HepG2 (cell line): ENCODE measurements around the gene SHISA6. TPM values are rescaled to one million over a fixed set of nuclear protein-coding genes. Genes with fewer than 3 reads are reported as not detected.

Experiments used
- ATAC-seq: fragments of 200-7000 bp; cut with Tn5 transposase; 3 replicates; pipeline ENCODE4 v1.9.1; 2020; ENCODE audit warnings: mild to moderate bottlenecking, moderate library complexity
- BruUV-seq: library from RNA; stranded (reverse); fragments of 400-500 nt; replicated peaks from 2 replicates; lab custom pipeline; 2021; lab: Mats Ljungman, UMichigan
- CTCF ChIA-PET: fragments of 300-600 bp; formaldehyde crosslinking; extraction: SDS; loops from one replicate; lab custom pipeline; 2021; ENCODE audit warnings: low total read pairs, inconsistent platforms, low intra/inter-chr PET ratio; lab: Yijun Ruan, JAX
- POLR2A ChIA-PET: fragments of 350-600 bp; sonication (Branson Sonifier 250); formaldehyde crosslinking; loops from one replicate; lab custom pipeline; 2020; ENCODE audit warnings: antibody characterized with exemption, inconsistent platforms; lab: Yijun Ruan, JAX
- DNase-seq: peaks from one replicate; pipeline ENCODE4 v3.0.0-alpha.2; 2015; ENCODE audit warnings: low spot score
- FAIRE-seq: peaks from 3 replicates; lab custom pipeline; 2011; peaks lifted over from hg19 to GRCh38; lab: Jason Lieb, UNC
- H2AFZ ChIP-seq: one replicate; pipeline ENCODE4 v1.6.1; 2011; ENCODE audit warnings: low read length, inconsistent platforms
- H3K27ac ChIP-seq: fragments of 300-600 bp; 3 replicates; pipeline ENCODE4 v1.8.0; 2011; ENCODE audit warnings: mixed run types, mild to moderate bottlenecking, mixed read lengths, low read length, inconsistent platforms; ENCODE audit not compliant: insufficient read depth; ENCODE audit errors: extremely low read length
- H3K27me3 ChIP-seq, 2 experiments: fragments of 200-600 bp in 1 of 2; 2 replicates in 1 of 2; 3 replicates in 1 of 2; pipeline versions ENCODE4 v1.6.0 to v1.8.0; 2011; ENCODE audit warnings: low read length in 2 of 2, mild to moderate bottlenecking in 2 of 2, moderate library complexity in 2 of 2, inconsistent platforms in 1 of 2; ENCODE audit not compliant: insufficient read depth in 2 of 2, control insufficient read depth in 1 of 2
- H3K36me3 ChIP-seq, 2 experiments: fragments of 200-600 bp in 1 of 2; replicated peaks in 1 of 2; 2 replicates in 1 of 2; 3 replicates in 1 of 2; pipeline versions ENCODE4 v1.5.1 to v1.8.0; 2011; ENCODE audit warnings: low read length in 2 of 2, inconsistent platforms in 1 of 2; ENCODE audit not compliant: insufficient read depth in 2 of 2, control insufficient read depth in 1 of 2
- H3K4me1 ChIP-seq: 2 replicates; pipeline ENCODE4 v1.5.1; 2012; ENCODE audit warnings: low read length, inconsistent platforms; ENCODE audit not compliant: insufficient read depth
- H3K4me2 ChIP-seq: 2 replicates; pipeline ENCODE4 v1.6.0; 2011; ENCODE audit warnings: low read depth, low read length, inconsistent platforms
- H3K4me3 ChIP-seq, 3 experiments: fragments of 200-600 bp in 1 of 3; sonication (generic), shearing (Covaris generic) in 1 of 3; replicated peaks in 1 of 3; 2 replicates each; pipeline ENCODE4 v1.5.1; 2011 to 2016; ENCODE audit warnings: low read length in 3 of 3, inconsistent platforms in 2 of 3, low read depth in 2 of 3, mild to moderate bottlenecking in 2 of 3, control low read depth in 1 of 3, mixed read lengths in 1 of 3; ENCODE audit not compliant: insufficient read depth in 1 of 3
- H3K79me2 ChIP-seq: one replicate; pipeline ENCODE4 v1.6.1; 2011; ENCODE audit warnings: low read length, inconsistent platforms; ENCODE audit not compliant: insufficient read depth
- H3K9ac ChIP-seq: 2 replicates; pipeline ENCODE4 v1.6.0; 2011; ENCODE audit warnings: mild to moderate bottlenecking, low read depth, low read length, inconsistent platforms; ENCODE audit not compliant: insufficient read depth
- H3K9me3 ChIP-seq: 2 replicates; pipeline ENCODE4 v1.5.1; 2012; ENCODE audit warnings: mild to moderate bottlenecking, low read length
- H4K20me1 ChIP-seq: 2 replicates; pipeline ENCODE4 v1.6.0; 2011; ENCODE audit warnings: inconsistent platforms, mild to moderate bottlenecking, low read length, moderate library complexity; ENCODE audit not compliant: insufficient read depth
- ARID4A ChIP-seq: sonication (generic); formaldehyde crosslinking; IDR thresholded peaks from 2 replicates; pipeline ENCODE4 v1.5.0; 2020; ENCODE audit warnings: mild to moderate bottlenecking, missing genetic modification reagents, borderline replicate concordance
- BORCS8-MEF2B ChIP-seq: sonication (generic); formaldehyde crosslinking; IDR thresholded peaks from 2 replicates; pipeline ENCODE4 v1.8.0; 2022; ENCODE audit warnings: mild to moderate bottlenecking, missing genetic modification reagents
- NR2F2 ChIP-seq: IDR thresholded peaks from 2 replicates; pipeline ENCODE4 v1.6.1; 2012; ENCODE audit warnings: low read depth, inconsistent platforms, borderline replicate concordance
- SP4 ChIP-seq: sonication (generic); formaldehyde crosslinking; IDR thresholded peaks from 2 replicates; pipeline ENCODE4 v1.8.1; 2023; ENCODE audit warnings: mild to moderate bottlenecking, missing genetic modification reagents
- TEAD3 ChIP-seq: optimal IDR thresholded peaks from 2 replicates; pipeline ENCODE3; 2016; ENCODE audit warnings: borderline replicate concordance
- ZNF101 ChIP-seq: sonication (generic); formaldehyde crosslinking; IDR thresholded peaks from 2 replicates; pipeline ENCODE4 v1.4.0; 2020; ENCODE audit warnings: mild to moderate bottlenecking, low read depth, missing genetic modification reagents, borderline replicate concordance
- ZNF335 ChIP-seq: sonication (generic); formaldehyde crosslinking; IDR thresholded peaks from 2 replicates; pipeline ENCODE4 v1.4.0; 2020; ENCODE audit warnings: missing genetic modification reagents
- ZNF607 ChIP-seq: sonication (generic); formaldehyde crosslinking; IDR thresholded peaks from 2 replicates; pipeline ENCODE4 v1.5.1; 2020; ENCODE audit warnings: missing genetic modification reagents, mild to moderate bottlenecking, borderline replicate concordance
- ZNF709 ChIP-seq: sonication (generic); formaldehyde crosslinking; IDR thresholded peaks from 2 replicates; pipeline ENCODE4 v1.5.0; 2020; ENCODE audit warnings: mild to moderate bottlenecking, missing genetic modification reagents
- WGBS: methylation state at CpG from one replicate; pipeline ENCODE4 v1.1.6; 2017; ENCODE audit warnings: low lambda C conversion rate; 5-methylcytosine and 5-hydroxymethylcytosine counted together
- in situ Hi-C: cut with HindIII; loops from 2 replicates; pipeline ENCODE4 v1.10.0; 2017; ENCODE audit warnings: low pct_unique_long_range_greater_than_20kb; ENCODE audit not compliant: extremely low pct_ligation_motif_present
- intact Hi-C: fragments of 100-400 bp; cut with micrococcal nuclease; formaldehyde crosslinking; loops from one replicate; pipeline ENCODE4 v1.10.0; 2022; ENCODE audit not compliant: unreplicated experiment
- polyA plus RNA-seq, 8 experiments: library from polyadenylated mRNA; depleted of rRNA in 3 of 8; stranded (reverse) in 7 of 8; unstranded in 1 of 8; fragments of >200 nt; fragmentation: Illumina TruSeq in 4 of 8; extraction: Trizol in 4 of 8; gene quantifications; 2 replicates each; pipeline versions ENCODE4 v1.2.1 to v1.2.3, GENCODE V29; 2011 to 2016; ENCODE audit warnings: low read depth in 4 of 8, missing spikeins in 1 of 8, mixed read lengths in 1 of 8; ENCODE audit not compliant: insufficient read depth in 1 of 8
- total RNA-seq, 5 experiments: library from RNA; depleted of rRNA; stranded (reverse); fragments of >200 nt; fragmentation: Illumina TruSeq; extraction: Trizol; gene quantifications; 2 replicates each; pipeline ENCODE4 v1.2.3, GENCODE V29; 2016; ENCODE audit warnings: low read depth in 1 of 5

Gene SHISA6
- total and polyA plus RNA-seq, 2 of the 13 experiments (the other 11 are each of a cell fraction or from before 2014, with no cell fraction given), result not detected

DNA sequence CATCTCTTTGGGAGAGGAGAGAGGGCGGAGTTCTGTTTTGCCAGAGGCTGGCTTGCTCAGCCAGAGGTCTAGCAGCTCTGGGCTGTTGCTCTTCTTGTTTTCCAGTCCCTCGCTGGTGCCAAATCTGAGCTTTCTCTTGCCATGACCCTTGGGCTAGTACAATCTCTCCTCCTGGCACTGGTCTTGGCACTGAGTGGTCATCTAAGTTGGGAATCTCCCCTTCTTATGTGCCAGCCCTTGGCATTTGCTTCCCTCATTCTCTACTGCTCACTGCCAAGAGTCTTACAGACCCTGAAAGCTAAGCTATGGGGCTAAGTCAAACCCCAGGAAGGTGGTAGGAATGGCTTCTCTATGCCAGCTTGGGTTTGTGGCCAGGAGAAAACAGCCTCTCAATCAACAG, 148.6 kb downstream of the SHISA6 start:
- H3K4me2 ChIP-seq, result no peak overlapping the region
- H2AFZ ChIP-seq, result no peak overlapping the region
- BruUV-seq, result no TSS peak
- TF ChIP-seq NR2F2, result no peak
- TF ChIP-seq ZNF335 (CRISPR knock-in tag), result no peak
- TF ChIP-seq TEAD3 (CRISPR knock-in tag), result no peak
- no peak for TF ChIP-seq ZNF101
- TF ChIP-seq ZNF607 (CRISPR knock-in tag), result no peak
- TF ChIP-seq SP4, result no peak
- no peak for TF ChIP-seq ZNF709
- TF ChIP-seq BORCS8-MEF2B (CRISPR knock-in tag), result no peak
- TF ChIP-seq ARID4A (CRISPR knock-in tag), result no peak
- TF ChIP-seq, all 625 proteins: peak for 0
- CTCF ChIA-PET, result no interaction called here
- no peaks in the 10 kb centered on the region for H3K4me1 ChIP-seq
- DNase-seq (no peak), FAIRE-seq (no peak), ATAC-seq (no peak)
- intact Hi-C loops (no loop called here), in situ Hi-C loops (no loop called here)
- no peaks in the 10 kb centered on the region for H3K79me2 ChIP-seq
- H3K36me3 ChIP-seq, result no peaks in the 10 kb centered on the region
- POLR2A ChIA-PET, result no interaction called here
- H3K27me3 ChIP-seq, result no peaks in the 10 kb centered on the region; a peak in 2 of 5 replicates
- no peak overlapping the region for H3K27ac ChIP-seq
- H3K9ac ChIP-seq, result no peak overlapping the region
- H3K9me3 ChIP-seq, result no peaks in the 10 kb centered on the region
- no peaks in the 10 kb centered on the region for H4K20me1 ChIP-seq
- H3K4me3 ChIP-seq, result no peak overlapping the region
- 6% methylated on average over 2 of the region's 2 CpGs for WGBS
